ENCODE measurements around the gene CMIP. TPM values are rescaled to one million over a fixed set of nuclear protein-coding genes. Genes with fewer than 3 reads are reported as not detected.
A peak's percentile ranks its signal among the peaks of the same experiment; 100 is the strongest.

CMIP gene
- total RNA-seq, 1 experiment from 2014 or later, result 48.2 TPM

DNA sequence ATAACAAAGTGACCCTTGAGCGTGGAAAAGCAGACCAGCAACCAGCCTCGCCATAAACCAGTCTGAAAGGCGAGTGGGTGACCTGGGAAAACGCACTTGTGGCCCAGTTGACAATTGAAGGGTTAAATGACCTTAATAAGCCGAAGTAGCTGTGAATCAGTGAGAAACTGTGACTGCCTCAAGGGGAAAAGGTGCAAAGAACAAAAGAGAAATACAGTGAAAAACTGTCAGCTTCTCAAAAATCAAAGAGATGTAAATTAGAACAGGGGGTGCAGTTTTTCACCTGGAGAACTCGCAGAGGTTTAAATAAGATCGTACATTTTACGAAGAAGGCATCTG lies 124.1 kb downstream of the CMIP start:
- no peak overlapping the region for H4K5ac ChIP-seq (ENCODE audit: insufficient read length, low read depth, low read length)
- no peaks in the 10 kb centered on the region for H3K27me3 ChIP-seq (ENCODE audit: insufficient read depth, low read length)
- peaks cover 2% of the 10 kb centered on the region for H4K20me1 ChIP-seq (ENCODE audit: control insufficient read depth, insufficient read depth, insufficient read length)
- TF ChIP-seq, protein P1, sequence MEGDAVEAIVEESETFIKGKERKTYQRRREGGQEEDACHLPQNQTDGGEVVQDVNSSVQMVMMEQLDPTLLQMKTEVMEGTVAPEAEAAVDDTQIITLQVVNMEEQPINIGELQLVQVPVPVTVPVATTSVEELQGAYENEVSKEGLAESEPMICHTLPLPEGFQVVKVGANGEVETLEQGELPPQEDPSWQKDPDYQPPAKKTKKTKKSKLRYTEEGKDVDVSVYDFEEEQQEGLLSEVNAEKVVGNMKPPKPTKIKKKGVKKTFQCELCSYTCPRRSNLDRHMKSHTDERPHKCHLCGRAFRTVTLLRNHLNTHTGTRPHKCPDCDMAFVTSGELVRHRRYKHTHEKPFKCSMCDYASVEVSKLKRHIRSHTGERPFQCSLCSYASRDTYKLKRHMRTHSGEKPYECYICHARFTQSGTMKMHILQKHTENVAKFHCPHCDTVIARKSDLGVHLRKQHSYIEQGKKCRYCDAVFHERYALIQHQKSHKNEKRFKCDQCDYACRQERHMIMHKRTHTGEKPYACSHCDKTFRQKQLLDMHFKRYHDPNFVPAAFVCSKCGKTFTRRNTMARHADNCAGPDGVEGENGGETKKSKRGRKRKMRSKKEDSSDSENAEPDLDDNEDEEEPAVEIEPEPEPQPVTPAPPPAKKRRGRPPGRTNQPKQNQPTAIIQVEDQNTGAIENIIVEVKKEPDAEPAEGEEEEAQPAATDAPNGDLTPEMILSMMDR (conservative IDR thresholded peaks at IDR 0.05), result no peak
- Mint-ChIP-seq H3K9me3 (no peaks in the 10 kb centered on the region), H3K4me1 (peaks cover 39 to 42% of the 10 kb centered on the region in 2 experiments), H3K27ac (peak overlapping the region in 2 of 3 experiments; percentile 23 to 56; a peak in 2 of 7 replicates), H3K27me3 (ENCODE audit: low read depth) (no peaks in the 10 kb centered on the region), H3K4me3 (no peak overlapping the region), H3K36me3 (ENCODE audit: insufficient read depth in 1 of 3, low read depth in 3 of 3) (no peaks in the 10 kb centered on the region)
- no peak overlapping the region for H2BK5ac ChIP-seq (ENCODE audit: insufficient read length, low read length)
- H3K9me3 ChIP-seq (ENCODE audit: control insufficient read depth, low read depth, low read length), result no peaks in the 10 kb centered on the region
- H2BK12ac ChIP-seq (ENCODE audit: insufficient read length, low read depth, low read length), result no peak overlapping the region
- H3K4me2 ChIP-seq (ENCODE audit: insufficient read depth, insufficient read length, low read length), result no peak overlapping the region
- no peaks in the 10 kb centered on the region for H3K4me1 ChIP-seq (ENCODE audit: insufficient read depth, low read length)
- no peak for DNase-seq
- H3K18ac ChIP-seq (ENCODE audit: insufficient read length, low read depth, low read length), result no peak overlapping the region
- H3K23ac ChIP-seq (ENCODE audit: insufficient read length, low read depth, low read length), result no peak overlapping the region
- no peak overlapping the region for H3T11ph ChIP-seq (ENCODE audit: low read length)
- H4K8ac ChIP-seq (replicated peaks; ENCODE audit: insufficient read length, low read depth, low read length), result no peak overlapping the region
- no CpG with 5 or more reads among the region's 8 CpGs for WGBS (ENCODE audit: extremely low coverage, insufficient read length, low lambda C conversion rate)
- H4K91ac ChIP-seq (ENCODE audit: insufficient read length, low read depth, low read length), result no peak overlapping the region
- H3K79me2 ChIP-seq (ENCODE audit: insufficient read depth, low read length), result peaks cover 4% of the 10 kb centered on the region; the same call in 1 of the 2 replicates
- no peak overlapping the region for H2BK20ac ChIP-seq (ENCODE audit: low read depth, low read length, poor library complexity, severe bottlenecking)
- H3K4ac ChIP-seq (ENCODE audit: low read depth, low read length), result no peak overlapping the region
- H2AK5ac ChIP-seq (ENCODE audit: insufficient read length, low read length), result no peak overlapping the region
- no peak overlapping the region for H2AFZ ChIP-seq (ENCODE audit: low read length)
- H2BK15ac ChIP-seq (ENCODE audit: low read depth, low read length), result no peak overlapping the region
- H3K79me1 ChIP-seq (ENCODE audit: insufficient read depth, low read depth, low read length, poor library complexity, severe bottlenecking), result peaks cover 3% of the 10 kb centered on the region
- no peak overlapping the region for H3K56ac ChIP-seq (ENCODE audit: insufficient read length, low read depth, low read length)
- H2BK120ac ChIP-seq (ENCODE audit: low read depth, low read length, poor library complexity, severe bottlenecking), result no peak overlapping the region
- no peak overlapping the region for H3K14ac ChIP-seq (ENCODE audit: insufficient read depth, low read length)
- H3K9ac ChIP-seq (ENCODE audit: extremely low read depth, insufficient read length, low read length), result no peak overlapping the region
- no peaks in the 10 kb centered on the region for H3K23me2 ChIP-seq (ENCODE audit: insufficient read length, low read depth, low read length, poor library complexity, severe bottlenecking)
- no peak overlapping the region for H3K27ac ChIP-seq (ENCODE audit: insufficient read length, low read depth, low read length)

Data from H9 (cell line).